Measurements from ENCODE around the gene CCND3.

GRCh38 chr6:41922154-41922553 lies 19.5 kb downstream of the CCND3 start:
- TF ChIP-seq CTCF (conservative IDR thresholded peaks at IDR 0.05) (no peak), EZH2 (IDR thresholded peaks at IDR 0.05; ENCODE audit: low read depth) (no peak)
